Measurements from ENCODE around the gene ORAI1. TPM values are rescaled to one million over a fixed set of nuclear protein-coding genes. Genes with fewer than 3 reads are reported as not detected.

Gene ORAI1
- total and polyA plus RNA-seq, 2 of the 13 experiments (the other 11 are each of a cell fraction or from before 2014, with no cell fraction given) = 9.2 to 17.2 TPM

DNA sequence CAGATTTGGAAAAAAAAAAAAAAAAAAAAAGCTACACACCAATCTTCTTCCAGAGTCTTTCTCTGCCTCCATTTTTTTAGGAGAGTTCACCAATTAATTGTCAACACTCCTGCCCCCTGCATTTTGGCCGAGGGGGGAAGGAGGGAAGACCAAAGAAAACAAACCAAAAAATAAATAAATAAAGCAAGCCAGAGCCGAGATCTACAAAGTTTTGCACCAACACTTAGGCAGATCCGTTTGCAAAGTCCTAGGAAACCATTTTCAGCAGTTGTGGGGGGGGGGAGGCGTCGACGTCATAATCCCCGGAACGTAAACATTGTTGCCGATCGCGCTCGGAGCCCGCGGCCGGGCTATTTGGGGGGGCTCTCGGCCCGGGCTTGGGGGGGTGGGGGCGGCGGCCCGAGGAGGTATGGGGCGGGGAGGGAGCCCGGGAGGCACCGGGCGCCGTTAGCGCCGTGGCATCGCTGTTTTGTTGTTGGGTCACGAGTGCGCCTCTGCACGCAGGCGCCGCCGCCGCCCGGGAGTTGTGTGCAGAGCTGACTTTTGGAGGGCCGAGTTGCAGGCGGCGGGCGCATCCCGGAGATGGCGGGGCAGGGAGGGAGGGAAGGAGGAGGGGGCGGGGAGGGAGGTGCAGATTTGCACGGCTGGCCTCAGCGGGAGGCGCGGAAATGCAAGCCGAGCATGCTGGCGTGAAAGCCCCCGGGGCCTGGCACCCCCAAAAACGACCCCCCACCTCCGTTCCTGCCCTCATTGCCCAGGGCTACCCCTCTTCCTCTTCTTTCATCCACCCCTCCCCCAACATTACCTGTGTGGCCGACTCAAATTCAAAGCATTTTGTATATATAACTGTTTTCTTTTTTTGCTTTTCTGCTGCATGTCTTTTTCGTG, 46.1 kb upstream of the ORAI1 start (continued):
- TF ChIP-seq MXD4 (CRISPR knock-in tag; IDR thresholded peaks at IDR 0.05) (0 out of 2 replicates have a peak, but pooled peaks have one; percentile 11), TOPORS (CRISPR knock-in tag; IDR thresholded peaks at IDR 0.05) (no peak), KMT2A (CRISPR knock-in tag; IDR thresholded peaks at IDR 0.05) (peak; percentile 18; the same call in 1 of the 2 replicates), SIN3A (IDR thresholded peaks at IDR 0.05; ENCODE audit: borderline replicate concordance, low read depth, low read length) (0 out of 2 replicates have a peak, but pooled peaks have one; percentile 16), ZNF749 (CRISPR knock-in tag; IDR thresholded peaks at IDR 0.05; ENCODE audit: borderline replicate concordance) (no peak), ZNF724P (CRISPR knock-in tag; IDR thresholded peaks at IDR 0.05; ENCODE audit: borderline replicate concordance) (no peak), SKI (IDR thresholded peaks at IDR 0.05; ENCODE audit: partially characterized antibody) (no peak), ZNF883 (CRISPR knock-in tag; IDR thresholded peaks at IDR 0.05; ENCODE audit: not compliant biosample characterization) (no peak), ZBTB21 (CRISPR knock-in tag; IDR thresholded peaks at IDR 0.05) (no peak), ZFP36L2 (CRISPR knock-in tag; IDR thresholded peaks at IDR 0.05) (no peak), ZNF660 (CRISPR knock-in tag; IDR thresholded peaks at IDR 0.05; ENCODE audit: borderline replicate concordance, low read depth) (no peak), ARHGAP35 (CRISPR knock-in tag; IDR thresholded peaks at IDR 0.05; ENCODE audit: borderline replicate concordance) (no peak), KAT8 (CRISPR knock-in tag; IDR thresholded peaks at IDR 0.05) (no peak)
- TF ChIP-seq, protein P1, sequence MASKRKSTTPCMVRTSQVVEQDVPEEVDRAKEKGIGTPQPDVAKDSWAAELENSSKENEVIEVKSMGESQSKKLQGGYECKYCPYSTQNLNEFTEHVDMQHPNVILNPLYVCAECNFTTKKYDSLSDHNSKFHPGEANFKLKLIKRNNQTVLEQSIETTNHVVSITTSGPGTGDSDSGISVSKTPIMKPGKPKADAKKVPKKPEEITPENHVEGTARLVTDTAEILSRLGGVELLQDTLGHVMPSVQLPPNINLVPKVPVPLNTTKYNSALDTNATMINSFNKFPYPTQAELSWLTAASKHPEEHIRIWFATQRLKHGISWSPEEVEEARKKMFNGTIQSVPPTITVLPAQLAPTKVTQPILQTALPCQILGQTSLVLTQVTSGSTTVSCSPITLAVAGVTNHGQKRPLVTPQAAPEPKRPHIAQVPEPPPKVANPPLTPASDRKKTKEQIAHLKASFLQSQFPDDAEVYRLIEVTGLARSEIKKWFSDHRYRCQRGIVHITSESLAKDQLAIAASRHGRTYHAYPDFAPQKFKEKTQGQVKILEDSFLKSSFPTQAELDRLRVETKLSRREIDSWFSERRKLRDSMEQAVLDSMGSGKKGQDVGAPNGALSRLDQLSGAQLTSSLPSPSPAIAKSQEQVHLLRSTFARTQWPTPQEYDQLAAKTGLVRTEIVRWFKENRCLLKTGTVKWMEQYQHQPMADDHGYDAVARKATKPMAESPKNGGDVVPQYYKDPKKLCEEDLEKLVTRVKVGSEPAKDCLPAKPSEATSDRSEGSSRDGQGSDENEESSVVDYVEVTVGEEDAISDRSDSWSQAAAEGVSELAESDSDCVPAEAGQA (IDR thresholded peaks at IDR 0.05; ENCODE audit: low read depth) = peak; percentile 59; the same call in 1 of the 2 replicates
- TF ChIP-seq, protein P1 (CRISPR knock-in tag; IDR thresholded peaks at IDR 0.05; ENCODE audit: borderline replicate concordance) = no peak
- TF ChIP-seq, protein P2, sequence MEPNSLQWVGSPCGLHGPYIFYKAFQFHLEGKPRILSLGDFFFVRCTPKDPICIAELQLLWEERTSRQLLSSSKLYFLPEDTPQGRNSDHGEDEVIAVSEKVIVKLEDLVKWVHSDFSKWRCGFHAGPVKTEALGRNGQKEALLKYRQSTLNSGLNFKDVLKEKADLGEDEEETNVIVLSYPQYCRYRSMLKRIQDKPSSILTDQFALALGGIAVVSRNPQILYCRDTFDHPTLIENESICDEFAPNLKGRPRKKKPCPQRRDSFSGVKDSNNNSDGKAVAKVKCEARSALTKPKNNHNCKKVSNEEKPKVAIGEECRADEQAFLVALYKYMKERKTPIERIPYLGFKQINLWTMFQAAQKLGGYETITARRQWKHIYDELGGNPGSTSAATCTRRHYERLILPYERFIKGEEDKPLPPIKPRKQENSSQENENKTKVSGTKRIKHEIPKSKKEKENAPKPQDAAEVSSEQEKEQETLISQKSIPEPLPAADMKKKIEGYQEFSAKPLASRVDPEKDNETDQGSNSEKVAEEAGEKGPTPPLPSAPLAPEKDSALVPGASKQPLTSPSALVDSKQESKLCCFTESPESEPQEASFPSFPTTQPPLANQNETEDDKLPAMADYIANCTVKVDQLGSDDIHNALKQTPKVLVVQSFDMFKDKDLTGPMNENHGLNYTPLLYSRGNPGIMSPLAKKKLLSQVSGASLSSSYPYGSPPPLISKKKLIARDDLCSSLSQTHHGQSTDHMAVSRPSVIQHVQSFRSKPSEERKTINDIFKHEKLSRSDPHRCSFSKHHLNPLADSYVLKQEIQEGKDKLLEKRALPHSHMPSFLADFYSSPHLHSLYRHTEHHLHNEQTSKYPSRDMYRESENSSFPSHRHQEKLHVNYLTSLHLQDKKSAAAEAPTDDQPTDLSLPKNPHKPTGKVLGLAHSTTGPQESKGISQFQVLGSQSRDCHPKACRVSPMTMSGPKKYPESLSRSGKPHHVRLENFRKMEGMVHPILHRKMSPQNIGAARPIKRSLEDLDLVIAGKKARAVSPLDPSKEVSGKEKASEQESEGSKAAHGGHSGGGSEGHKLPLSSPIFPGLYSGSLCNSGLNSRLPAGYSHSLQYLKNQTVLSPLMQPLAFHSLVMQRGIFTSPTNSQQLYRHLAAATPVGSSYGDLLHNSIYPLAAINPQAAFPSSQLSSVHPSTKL (CRISPR knock-in tag; IDR thresholded peaks at IDR 0.05) = no peak
- TF ChIP-seq, protein P3, sequence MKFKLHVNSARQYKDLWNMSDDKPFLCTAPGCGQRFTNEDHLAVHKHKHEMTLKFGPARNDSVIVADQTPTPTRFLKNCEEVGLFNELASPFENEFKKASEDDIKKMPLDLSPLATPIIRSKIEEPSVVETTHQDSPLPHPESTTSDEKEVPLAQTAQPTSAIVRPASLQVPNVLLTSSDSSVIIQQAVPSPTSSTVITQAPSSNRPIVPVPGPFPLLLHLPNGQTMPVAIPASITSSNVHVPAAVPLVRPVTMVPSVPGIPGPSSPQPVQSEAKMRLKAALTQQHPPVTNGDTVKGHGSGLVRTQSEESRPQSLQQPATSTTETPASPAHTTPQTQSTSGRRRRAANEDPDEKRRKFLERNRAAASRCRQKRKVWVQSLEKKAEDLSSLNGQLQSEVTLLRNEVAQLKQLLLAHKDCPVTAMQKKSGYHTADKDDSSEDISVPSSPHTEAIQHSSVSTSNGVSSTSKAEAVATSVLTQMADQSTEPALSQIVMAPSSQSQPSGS (CRISPR knock-in tag; IDR thresholded peaks at IDR 0.05) = no peak
